HEK293 (cell line): ENCODE data around the gene STRA6.

Experiments
- CTCF ChIA-PET: fragments of 350-600 bp; formaldehyde crosslinking; extraction: SDS; loops from one replicate; lab custom pipeline; 2021; ENCODE audit warnings: antibody characterized with exemption; lab: Yijun Ruan, JAX
- POLR2A ChIA-PET: fragments of 300-600 bp; formaldehyde crosslinking; extraction: SDS; loops from one replicate; lab custom pipeline; 2020; ENCODE audit warnings: antibody characterized with exemption, inconsistent platforms; lab: Yijun Ruan, JAX
- H3K27ac ChIP-seq: fragments of 200-500 bp; sonication (Bioruptor generic); 2 replicates; pipeline ENCODE4 v1.5.1; 2014; ENCODE audit warnings: low read depth, low read length, control low read depth, inconsistent platforms; ENCODE audit errors: extremely low read depth
- H3K36me3 ChIP-seq, 2 experiments: fragments of 200-500 bp in 1 of 2; sonication (Bioruptor generic) in 1 of 2; 1 replicate in 1 of 2; 2 replicates in 1 of 2; pipeline ENCODE4 v1.5.1; 2014 to 2017; ENCODE audit warnings: inconsistent platforms in 2 of 2, low read length in 2 of 2; ENCODE audit not compliant: control insufficient read depth in 2 of 2, insufficient read depth in 1 of 2
- H3K4me1 ChIP-seq: fragments of 200-500 bp; sonication (Bioruptor generic); 2 replicates; pipeline ENCODE4 v1.5.1; 2014; ENCODE audit warnings: mild to moderate bottlenecking, low read length, inconsistent platforms; ENCODE audit not compliant: control insufficient read depth, insufficient read depth
- H3K4me3 ChIP-seq: 2 replicates; pipeline ENCODE4 v1.5.1; 2011; ENCODE audit warnings: low read depth, mild to moderate bottlenecking, control low read depth, low read length, moderate library complexity
- H3K9me3 ChIP-seq: fragments of 200-500 bp; sonication (Bioruptor generic); 2 replicates; pipeline ENCODE4 v1.5.1; 2014; ENCODE audit warnings: low read depth, low read length, inconsistent platforms; ENCODE audit not compliant: control insufficient read depth, insufficient read depth
- GLIS1 ChIP-seq: fragments of 450-650 bp; formaldehyde crosslinking; IDR thresholded peaks from 2 replicates; pipeline ENCODE4 v1.5.1; 2016; ENCODE audit warnings: missing biosample characterization, missing genetic modification characterization
- HOXC10 ChIP-seq: sonication (generic); formaldehyde crosslinking; IDR thresholded peaks from 2 replicates; pipeline ENCODE4 v1.8.1; 2023; ENCODE audit warnings: mild to moderate bottlenecking, missing genetic modification reagents
- OSR2 ChIP-seq: fragments of 450-650 bp; formaldehyde crosslinking; IDR thresholded peaks from 2 replicates; pipeline ENCODE4 v1.5.1; 2016; ENCODE audit warnings: missing biosample characterization, missing genetic modification characterization
- SALL2 ChIP-seq: fragments of 450-650 bp; formaldehyde crosslinking; IDR thresholded peaks from 2 replicates; pipeline ENCODE4 v1.5.0; 2017; ENCODE audit warnings: missing biosample characterization, mild to moderate bottlenecking, missing genetic modification characterization, borderline replicate concordance
- TRIM28 ChIP-seq: IDR thresholded peaks from 2 replicates; pipeline ENCODE4 v1.6.1; 2011; ENCODE audit warnings: low read length, control low read depth, borderline replicate concordance
- WT1 ChIP-seq: fragments of 450-650 bp; formaldehyde crosslinking; IDR thresholded peaks from 2 replicates; pipeline ENCODE4 v1.5.1; 2016; ENCODE audit warnings: missing biosample characterization, missing genetic modification characterization
- ZNF248 ChIP-seq: fragments of 450-650 bp; formaldehyde crosslinking; IDR thresholded peaks from 2 replicates; pipeline ENCODE4 v1.5.1; 2017; ENCODE audit warnings: missing biosample characterization, missing genetic modification characterization
- ZNF292 ChIP-seq: fragments of 450-650 bp; formaldehyde crosslinking; IDR thresholded peaks from 2 replicates; pipeline ENCODE4 v1.5.1; 2016; ENCODE audit warnings: low read depth, missing biosample characterization, missing genetic modification characterization, borderline replicate concordance
- ZNF555 ChIP-seq: fragments of 450-650 bp; formaldehyde crosslinking; conservative IDR thresholded peaks from 2 replicates; pipeline ENCODE4 v1.5.1; 2017; ENCODE audit warnings: missing biosample characterization, mild to moderate bottlenecking, missing genetic modification characterization, inconsistent platforms
- ZNF560 ChIP-seq: fragments of 450-650 bp; formaldehyde crosslinking; IDR thresholded peaks from 2 replicates; pipeline ENCODE4 v1.5.1; 2017; ENCODE audit warnings: missing biosample characterization, missing genetic modification characterization, borderline replicate concordance
- ZNF600 ChIP-seq: fragments of 450-650 bp; formaldehyde crosslinking; IDR thresholded peaks from 2 replicates; pipeline ENCODE4 v1.5.1; 2016; ENCODE audit warnings: missing biosample characterization, missing genetic modification characterization
- ZNF621 ChIP-seq: fragments of 450-650 bp; formaldehyde crosslinking; IDR thresholded peaks from 2 replicates; pipeline ENCODE4 v1.5.1; 2017; ENCODE audit warnings: missing biosample characterization, missing genetic modification characterization
- ZNF629 ChIP-seq: fragments of 450-650 bp; formaldehyde crosslinking; IDR thresholded peaks from 2 replicates; pipeline ENCODE4 v1.5.1; 2017; ENCODE audit warnings: missing biosample characterization, missing genetic modification characterization
- TF ChIP-seq, protein P1 (sequence below): fragments of 450-650 bp; formaldehyde crosslinking; IDR thresholded peaks from 2 replicates; pipeline ENCODE4 v1.5.1; 2016; ENCODE audit warnings: missing biosample characterization, missing genetic modification characterization

STRA6 gene

GRCh38 chr15:74130155-74130848 lies 72.3 kb downstream of the STRA6 start, which contains the start of gene ISLR2 (continued):
- TF ChIP-seq ZNF560 (no peak), ZNF629 (tag by site-specific recombination) (no peak), ZNF248 (tag by site-specific recombination) (no peak), ZNF555 (no peak), OSR2 (tag by site-specific recombination) (no peak), HOXC10 (CRISPR knock-in tag) (no peak), ZNF292 (tag by site-specific recombination) (no peak), SALL2 (tag by site-specific recombination) (no peak), ZNF621 (tag by site-specific recombination) (no peak), WT1 (tag by site-specific recombination) (peak; percentile 88), GLIS1 (tag by site-specific recombination) (peak; percentile 49)
- TF ChIP-seq, protein P1, sequence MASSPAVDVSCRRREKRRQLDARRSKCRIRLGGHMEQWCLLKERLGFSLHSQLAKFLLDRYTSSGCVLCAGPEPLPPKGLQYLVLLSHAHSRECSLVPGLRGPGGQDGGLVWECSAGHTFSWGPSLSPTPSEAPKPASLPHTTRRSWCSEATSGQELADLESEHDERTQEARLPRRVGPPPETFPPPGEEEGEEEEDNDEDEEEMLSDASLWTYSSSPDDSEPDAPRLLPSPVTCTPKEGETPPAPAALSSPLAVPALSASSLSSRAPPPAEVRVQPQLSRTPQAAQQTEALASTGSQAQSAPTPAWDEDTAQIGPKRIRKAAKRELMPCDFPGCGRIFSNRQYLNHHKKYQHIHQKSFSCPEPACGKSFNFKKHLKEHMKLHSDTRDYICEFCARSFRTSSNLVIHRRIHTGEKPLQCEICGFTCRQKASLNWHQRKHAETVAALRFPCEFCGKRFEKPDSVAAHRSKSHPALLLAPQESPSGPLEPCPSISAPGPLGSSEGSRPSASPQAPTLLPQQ (tag by site-specific recombination) = peak; percentile 71

DNA sequence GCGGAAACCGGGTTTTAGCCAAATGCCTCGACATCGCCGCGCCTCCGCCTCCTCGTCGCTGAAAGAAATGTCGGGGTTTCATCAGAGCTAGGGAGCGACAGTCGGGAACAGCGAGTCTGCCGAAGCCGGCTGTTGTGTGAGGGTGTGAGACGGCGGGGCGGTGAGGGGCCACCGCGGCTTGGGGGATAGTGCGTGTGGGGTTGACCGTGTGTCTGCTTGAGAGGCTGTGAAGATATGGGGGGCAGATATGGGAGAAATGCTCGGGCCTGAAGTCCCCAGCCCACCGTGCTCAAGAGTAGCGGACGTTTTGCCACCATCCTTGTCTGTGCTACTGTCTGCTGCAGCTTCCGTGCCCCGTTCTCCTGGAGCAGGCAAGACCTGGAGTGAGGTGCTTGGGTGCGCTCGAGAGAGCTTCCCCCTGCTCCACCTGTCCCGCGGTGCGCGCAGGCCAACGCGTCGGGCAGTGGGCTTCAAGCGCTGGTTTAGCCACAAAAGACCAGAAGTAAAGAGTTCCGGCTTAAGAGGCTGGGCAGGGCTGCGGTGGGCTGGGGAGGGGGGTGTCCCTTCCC lies 72.9 kb downstream of the STRA6 start:
- H3K36me3 ChIP-seq = no peaks in the 10 kb centered on the region
- H3K4me1 ChIP-seq = peaks cover 14% of the 10 kb centered on the region
- no peak overlapping the region for H3K4me3 ChIP-seq
- no peak for TF ChIP-seq TRIM28
- peak; percentile 58 for TF ChIP-seq ZNF600 (tag by site-specific recombination)
- POLR2A ChIA-PET = interaction anchor here (1.0 to 2.2 kb wide), 6 partner anchors 27 to 178 kb away, joined by 3 to 6 read pairs (median 3); partner anchors contain the start of gene STRA6
- no peaks in the 10 kb centered on the region for H3K9me3 ChIP-seq
- CTCF ChIA-PET = interaction anchor here (0.6 to 6.3 kb wide), 14 partner anchors 16 to 243 kb away, joined by 3 to 100 read pairs (median 6); partner anchors contain the start of gene STRA6
- no peak overlapping the region; the same call in 1 of the 2 replicates for H3K27ac ChIP-seq
